ENCODE data around the gene HSF4. TPM values are rescaled to one million over a fixed set of nuclear protein-coding genes. Genes with fewer than 3 reads are reported as not detected.

Gene HSF4
- total and polyA plus RNA-seq, 2 donors (not counting 3 experiments of a cell fraction or from before 2014, with no cell fraction given), result 4.8 to 5.5 TPM

- no peak overlapping the region for H3K9ac ChIP-seq (replicated peaks; ENCODE audit: extremely low read depth, insufficient read depth, low read length)
- H3K4me3 ChIP-seq (replicated peaks in 1 of 3; ENCODE audit: insufficient read depth in 1 of 3, low read depth in 1 of 3, low read length in 3 of 3), result no peak overlapping the region
- H3K9me3 ChIP-seq (replicated peaks; ENCODE audit: control insufficient read depth, insufficient read depth, low read length), result no peaks in the 10 kb centered on the region
- peaks cover 3% of the 10 kb centered on the region for H3K4me1 ChIP-seq (ENCODE audit: control insufficient read depth, extremely low read depth, insufficient read depth, low read length)
- H3K79me2 ChIP-seq (ENCODE audit: control insufficient read depth, insufficient read depth, low read length), result no peaks in the 10 kb centered on the region
- dilution Hi-C loops (cut with MboI; ENCODE audit: extremely low pct_ligation_motif_present, low sequenced_read_pairs) (no loop called here), intact Hi-C loops (cut with micrococcal nuclease) (no loop called here)
- no peak for FAIRE-seq
- ChIA-PET CTCF (interaction anchor here (2.4 kb wide), 1 partner anchor 9 kb away, joined by 16 read pairs; no protein-coding TSS in a partner anchor), POLR2A (no interaction called here)
- peaks cover 2 to 56% of the 10 kb centered on the region in 2 experiments for H3K36me3 ChIP-seq (ENCODE audit: control insufficient read depth in 2 of 2, extremely low read depth in 1 of 2, insufficient read depth in 2 of 2, low read length in 2 of 2)
- no peak overlapping the region for H3K27ac ChIP-seq (ENCODE audit: insufficient read depth, low read depth, low read length)
- no peak overlapping the region for H3K4me2 ChIP-seq (ENCODE audit: insufficient read depth, low read length)
- no peak overlapping the region for H2AFZ ChIP-seq (ENCODE audit: low read depth, low read length)
- no peaks in the 10 kb centered on the region for H4K20me1 ChIP-seq (replicated peaks; ENCODE audit: control insufficient read depth, extremely low read depth, insufficient read depth, low read length)
- H3K27me3 ChIP-seq (ENCODE audit: control insufficient read depth in 2 of 2, insufficient read depth in 2 of 2, low read length in 2 of 2), result peaks cover 0 to 5% of the 10 kb centered on the region in 2 experiments
- TF ChIP-seq EZH2 (IDR thresholded peaks at IDR 0.05; ENCODE audit: borderline replicate concordance, low read depth, low read length, severe bottlenecking), result no peak
- no peak for TF ChIP-seq MYC (IDR thresholded peaks at IDR 0.05; ENCODE audit: low read depth, low read length)
- no peak for TF ChIP-seq FOS (IDR thresholded peaks at IDR 0.05; ENCODE audit: borderline replicate concordance, insufficient read depth, low read length)
- TF ChIP-seq POLR2A (IDR thresholded peaks at IDR 0.05; ENCODE audit: low read depth, low read length), result no peak
- no peak for TF ChIP-seq MAX (IDR thresholded peaks at IDR 0.05; ENCODE audit: insufficient read depth, insufficient read length)
- no peak for TF ChIP-seq POLR2AphosphoS5 (IDR thresholded peaks at IDR 0.05; ENCODE audit: insufficient read depth, low read depth, low read length)
- TF ChIP-seq GATA2 (IDR thresholded peaks at IDR 0.05; ENCODE audit: insufficient read depth, insufficient read length, low read depth, low read length), result no peak
- no peak for TF ChIP-seq CTCF (IDR thresholded peaks at IDR 0.05; ENCODE audit: extremely low read depth in 1 of 2, insufficient read depth in 1 of 2, low read depth in 1 of 2, low read length in 2 of 2)
- no peak for TF ChIP-seq JUN (IDR thresholded peaks at IDR 0.05; ENCODE audit: borderline replicate concordance, insufficient read depth, insufficient read length, low read depth)
- DNase-seq (ENCODE audit: low read depth, low spot score), result no peak
- H3K9me1 ChIP-seq (replicated peaks; ENCODE audit: control insufficient read depth, extremely low read depth, insufficient read depth, low read length), result no peaks in the 10 kb centered on the region
- no TSS peak for BruUV-seq (replicated peaks)
Observed at GRCh38 chr16:67145746-67146145, 18.8 kb upstream of the HSF4 start.

Measured in endothelial cell of umbilical vein (primary cell).